Keratinocyte (primary cell): ENCODE data around the gene PDE6A. TPM values are rescaled to one million over a fixed set of nuclear protein-coding genes. Genes with fewer than 3 reads are reported as not detected.

Source experiments
- DNase-seq: peaks from one replicate; pipeline ENCODE4 v3.0.0-alpha.2; 2011; ENCODE audit warnings: low read depth, missing footprints, low spot score
- FAIRE-seq: peaks from 2 replicates; lab custom pipeline; 2011; peaks lifted over from hg19 to GRCh38; lab: Jason Lieb, UNC
- H2AFZ ChIP-seq: 2 replicates; pipeline ENCODE4 v1.6.0; 2012; ENCODE audit warnings: low read length, control low read depth, inconsistent platforms; ENCODE audit not compliant: control insufficient read depth
- H3K27ac ChIP-seq: 2 replicates; pipeline ENCODE4 v1.5.1; 2011; ENCODE audit warnings: low read length; ENCODE audit not compliant: control insufficient read depth, insufficient read depth
- H3K27me3 ChIP-seq: 3 replicates; pipeline ENCODE4 v1.6.0; 2011; ENCODE audit warnings: low read length; ENCODE audit not compliant: control insufficient read depth, insufficient read depth; ENCODE audit errors: extremely low read depth
- H3K36me3 ChIP-seq, 2 experiments: 2 replicates in 1 of 2; 3 replicates in 1 of 2; pipeline ENCODE4 v1.5.1; 2011; ENCODE audit warnings: low read length in 2 of 2, mild to moderate bottlenecking in 1 of 2; ENCODE audit not compliant: control insufficient read depth in 2 of 2, insufficient read depth in 2 of 2; ENCODE audit errors: extremely low read depth in 1 of 2
- H3K4me1 ChIP-seq: 3 replicates; pipeline ENCODE4 v1.5.1; 2011; ENCODE audit warnings: low read length; ENCODE audit not compliant: control insufficient read depth, insufficient read depth; ENCODE audit errors: extremely low read depth
- H3K4me2 ChIP-seq: 3 replicates; pipeline ENCODE4 v1.6.0; 2011; ENCODE audit warnings: low read depth, low read length; ENCODE audit not compliant: control insufficient read depth, insufficient read depth; ENCODE audit errors: extremely low read depth
- H3K4me3 ChIP-seq, 3 experiments: fragments of 200-600 bp in 1 of 3; sonication (generic) in 1 of 3; 2 replicates in 2 of 3; 3 replicates in 1 of 3; pipeline ENCODE4 v1.5.1; 2011 to 2016; ENCODE audit warnings: low read length in 3 of 3, mild to moderate bottlenecking in 3 of 3, control low read depth in 2 of 3, inconsistent platforms in 1 of 3, low read depth in 1 of 3, mixed read lengths in 1 of 3, mixed run types in 1 of 3, moderate library complexity in 1 of 3; ENCODE audit not compliant: control insufficient read depth in 2 of 3, insufficient read depth in 2 of 3; ENCODE audit errors: extremely low read depth in 1 of 3
- H3K79me2 ChIP-seq: 2 replicates; pipeline ENCODE4 v1.6.0; 2012; ENCODE audit warnings: low read length; ENCODE audit not compliant: control insufficient read depth, insufficient read depth
- H3K9ac ChIP-seq: 3 replicates; pipeline ENCODE4 v1.6.0; 2011; ENCODE audit warnings: low read length; ENCODE audit not compliant: control insufficient read depth, insufficient read depth; ENCODE audit errors: extremely low read depth
- H3K9me1 ChIP-seq: 3 replicates; pipeline ENCODE4 v1.6.0; 2011; ENCODE audit warnings: low read length; ENCODE audit not compliant: control insufficient read depth, insufficient read depth; ENCODE audit errors: extremely low read depth
- H3K9me3 ChIP-seq: 2 replicates; pipeline ENCODE4 v1.5.1; 2012; ENCODE audit warnings: low read depth, low read length; ENCODE audit not compliant: control insufficient read depth
- H4K20me1 ChIP-seq: 3 replicates; pipeline ENCODE4 v1.6.0; 2011; ENCODE audit warnings: low read length; ENCODE audit not compliant: control insufficient read depth, insufficient read depth; ENCODE audit errors: extremely low read depth
- EZH2 ChIP-seq: IDR thresholded peaks from one replicate; pipeline ENCODE4 v1.6.1; 2012; ENCODE audit warnings: inconsistent platforms, mild to moderate bottlenecking, low read length, moderate library complexity
- dilution Hi-C: fragments of 300-500 bp; cut with MboI; formaldehyde crosslinking; loops from one replicate; pipeline ENCODE4 v1.7.0; 2020; ENCODE audit warnings: low sequenced_read_pairs; ENCODE audit not compliant: extremely low pct_ligation_motif_present
- polyA plus RNA-seq, 5 experiments: library from polyadenylated mRNA; depleted of rRNA in 3 of 5; stranded (reverse) in 3 of 5; stranded (forward) in 1 of 5; unstranded in 1 of 5; fragments of >200 nt; gene quantifications; 1 replicate in 1 of 5; 2 replicates in 3 of 5; 3 replicates in 1 of 5; pipeline versions ENCODE4 v1.2.1 to v1.2.3, GENCODE V29; 2011 to 2012; ENCODE audit warnings: missing spikeins in 2 of 5, low read depth in 1 of 5, low replicate concordance in 1 of 5
- TF ChIP-seq, protein P1 (sequence below), 3 experiments: IDR thresholded peaks in 1 of 3; conservative IDR thresholded peaks in 1 of 3; optimal IDR thresholded peaks in 1 of 3; 2 replicates in 2 of 3; 3 replicates in 1 of 3; pipeline versions ENCODE3 to v1.5.1; 2011; ENCODE audit warnings: low read length in 3 of 3, mild to moderate bottlenecking in 3 of 3, moderate library complexity in 2 of 3, control low read depth in 1 of 3, inconsistent platforms in 1 of 3; ENCODE audit not compliant: insufficient read depth in 2 of 3; ENCODE audit errors: extremely low read depth in 1 of 3

Gene PDE6A
- polyA plus RNA-seq, 1 donor (not counting 4 experiments of a cell fraction or from before 2014, with no cell fraction given) = 0.03 TPM

DNA sequence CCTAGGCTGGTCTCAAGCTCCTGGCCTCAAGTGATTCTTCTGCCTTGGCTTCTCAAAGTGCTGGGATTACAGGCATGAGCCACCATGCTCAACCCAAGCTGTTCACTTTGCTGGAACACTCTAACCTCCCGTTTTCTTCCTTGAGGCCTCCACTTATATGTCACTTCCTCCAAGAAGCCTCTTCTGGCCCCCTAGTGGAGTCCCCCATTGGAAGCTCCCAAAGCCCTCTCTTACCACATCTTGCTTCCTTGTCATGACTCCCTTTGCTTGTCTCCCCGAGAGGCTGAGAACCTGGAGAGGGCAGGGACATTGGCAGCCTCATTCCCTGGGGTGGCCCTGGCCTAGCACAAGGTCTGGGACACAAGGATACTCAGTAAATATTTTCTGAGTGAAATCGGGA lies 80.8 kb downstream of the PDE6A start:
- dilution Hi-C loops = loop anchor here (25.0 kb wide), 1 partner anchor 98 kb away; the partner anchor contains the start of gene SLC26A2
- no peaks in the 10 kb centered on the region for H3K9me1 ChIP-seq
- peaks cover 2% of the 10 kb centered on the region for H3K4me1 ChIP-seq
- no peak overlapping the region for H3K4me3 ChIP-seq
- no peaks in the 10 kb centered on the region for H4K20me1 ChIP-seq
- H3K9ac ChIP-seq = no peak overlapping the region
- no peaks in the 10 kb centered on the region for H3K36me3 ChIP-seq
- H3K79me2 ChIP-seq = no peaks in the 10 kb centered on the region
- H2AFZ ChIP-seq = no peak overlapping the region
- H3K27me3 ChIP-seq = no peaks in the 10 kb centered on the region
- no peak for DNase-seq
- H3K9me3 ChIP-seq = no peaks in the 10 kb centered on the region
- no peak overlapping the region for H3K27ac ChIP-seq
- TF ChIP-seq EZH2 = no peak
- TF ChIP-seq, protein P1, sequence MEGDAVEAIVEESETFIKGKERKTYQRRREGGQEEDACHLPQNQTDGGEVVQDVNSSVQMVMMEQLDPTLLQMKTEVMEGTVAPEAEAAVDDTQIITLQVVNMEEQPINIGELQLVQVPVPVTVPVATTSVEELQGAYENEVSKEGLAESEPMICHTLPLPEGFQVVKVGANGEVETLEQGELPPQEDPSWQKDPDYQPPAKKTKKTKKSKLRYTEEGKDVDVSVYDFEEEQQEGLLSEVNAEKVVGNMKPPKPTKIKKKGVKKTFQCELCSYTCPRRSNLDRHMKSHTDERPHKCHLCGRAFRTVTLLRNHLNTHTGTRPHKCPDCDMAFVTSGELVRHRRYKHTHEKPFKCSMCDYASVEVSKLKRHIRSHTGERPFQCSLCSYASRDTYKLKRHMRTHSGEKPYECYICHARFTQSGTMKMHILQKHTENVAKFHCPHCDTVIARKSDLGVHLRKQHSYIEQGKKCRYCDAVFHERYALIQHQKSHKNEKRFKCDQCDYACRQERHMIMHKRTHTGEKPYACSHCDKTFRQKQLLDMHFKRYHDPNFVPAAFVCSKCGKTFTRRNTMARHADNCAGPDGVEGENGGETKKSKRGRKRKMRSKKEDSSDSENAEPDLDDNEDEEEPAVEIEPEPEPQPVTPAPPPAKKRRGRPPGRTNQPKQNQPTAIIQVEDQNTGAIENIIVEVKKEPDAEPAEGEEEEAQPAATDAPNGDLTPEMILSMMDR (optimal IDR thresholded peaks at IDR 0.05 in 1 of 3, IDR thresholded peaks at IDR 0.05 in 1 of 3, conservative IDR thresholded peaks at IDR 0.05 in 1 of 3; ENCODE audit: extremely low read depth in 1 of 3, insufficient read depth in 2 of 3, low read length in 3 of 3) = no peak
- no peak overlapping the region for H3K4me2 ChIP-seq
- FAIRE-seq = no peak

DNA sequence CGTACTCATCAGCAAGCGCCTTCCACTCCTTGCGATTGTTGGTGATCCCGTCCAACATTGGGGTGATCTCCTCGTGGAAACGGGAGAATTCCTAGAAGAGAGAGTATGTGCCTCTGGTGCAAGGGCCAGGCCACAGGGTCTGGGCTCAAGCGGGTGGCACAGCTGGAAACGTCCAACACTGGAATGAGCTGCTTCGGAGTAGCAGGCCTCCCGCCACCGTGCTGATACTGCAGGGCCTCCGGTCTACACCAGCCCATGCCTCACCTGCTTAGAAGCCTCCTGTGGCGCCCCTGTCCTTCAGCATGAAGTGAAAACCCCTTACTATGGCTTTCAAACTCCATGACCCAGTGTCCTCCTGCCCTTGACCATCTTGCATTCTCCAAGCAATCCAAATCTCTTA lies 81.4 kb downstream of the PDE6A start:
- Histone ChIP-seq H3K36me3 (no peaks in the 10 kb centered on the region), H3K4me2 (no peak overlapping the region), H4K20me1 (no peaks in the 10 kb centered on the region), H3K9me1 (no peaks in the 10 kb centered on the region), H3K9me3 (no peaks in the 10 kb centered on the region), H2AFZ (no peak overlapping the region), H3K9ac (no peak overlapping the region), H3K4me3 (no peak overlapping the region), H3K4me1 (peaks cover 2% of the 10 kb centered on the region), H3K79me2 (no peaks in the 10 kb centered on the region), H3K27me3 (no peaks in the 10 kb centered on the region), H3K27ac (no peak overlapping the region)
- no peak for DNase-seq
- FAIRE-seq = no peak
- TF ChIP-seq EZH2 = no peak
- TF ChIP-seq, protein P1 (optimal IDR thresholded peaks at IDR 0.05 in 1 of 3, IDR thresholded peaks at IDR 0.05 in 1 of 3, conservative IDR thresholded peaks at IDR 0.05 in 1 of 3; ENCODE audit: extremely low read depth in 1 of 3, insufficient read depth in 2 of 3, low read length in 3 of 3) = no peak
- dilution Hi-C loops = loop anchor here (25.0 kb wide), 1 partner anchor 99 kb away; the partner anchor contains the start of gene SLC26A2
